SKM-1 (cell line): Measurements from ENCODE around the gene DDX39A.
"Not testable (repeated sequence)": the region's sequence is repeated elsewhere in the genome, so short reads cannot be mapped to it uniquely, and the experiment has no call there.

Experiments used
- DNase-seq: peaks from one replicate; lab custom pipeline; 2025; ENCODE audit not compliant: unreplicated experiment; lab: John Stamatoyannopoulos, UW

The DDX39A gene

GRCh38 chr19:14419106-14419813 lies at the start of gene DDX39A:
TSS of gene DDX39A (minus strand) at chr19:14419341. CDS start at chr19:14413220, 6,121 bp downstream.
- DNase-seq: peak; percentile 99

DNA sequence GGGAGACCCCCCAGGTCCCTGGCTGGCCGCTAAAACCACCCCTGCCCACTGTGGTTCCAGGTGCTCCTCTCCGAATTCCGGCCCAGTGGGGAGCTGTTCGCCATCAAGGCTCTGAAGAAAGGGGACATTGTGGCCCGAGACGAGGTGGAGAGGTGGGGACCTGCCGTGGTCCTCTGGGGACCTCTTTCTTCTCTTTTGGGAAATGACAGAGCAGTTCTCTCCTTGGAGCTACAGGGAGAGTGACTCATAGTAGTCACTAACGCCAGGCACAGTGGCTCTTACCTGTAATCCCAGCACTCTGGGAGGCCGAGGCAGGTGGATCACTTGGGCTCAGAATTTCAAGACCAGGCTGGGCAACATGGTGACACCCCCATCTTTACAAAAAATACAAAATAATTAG lies 48.7 kb upstream of the DDX39A start:
- DNase-seq: no peak

- no peak for DNase-seq
These were observed 48.2 kb upstream of the DDX39A start for GRCh38 chr19:14467391-14467790.

DNA sequence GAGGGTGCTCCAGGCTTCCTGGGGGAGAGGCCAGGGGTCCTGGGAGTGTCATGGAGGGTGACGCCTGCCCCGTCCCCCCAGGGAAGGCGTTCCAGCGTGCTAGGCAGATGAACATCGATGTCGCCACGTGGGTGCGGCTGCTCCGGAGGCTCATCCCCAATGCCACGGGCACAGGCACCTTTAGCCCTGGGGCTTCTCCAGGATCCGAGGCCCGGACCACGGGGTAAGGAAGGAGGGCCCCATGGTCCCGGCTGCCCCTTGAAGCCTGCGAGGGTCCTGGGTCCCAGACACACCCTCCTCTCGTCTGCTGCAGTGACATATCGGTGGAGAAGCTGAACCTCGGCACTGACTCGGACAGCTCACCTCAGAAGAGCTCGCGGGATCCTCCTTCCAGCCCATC lies 44.6 kb upstream of the DDX39A start:
- DNase-seq: no peak

DNA sequence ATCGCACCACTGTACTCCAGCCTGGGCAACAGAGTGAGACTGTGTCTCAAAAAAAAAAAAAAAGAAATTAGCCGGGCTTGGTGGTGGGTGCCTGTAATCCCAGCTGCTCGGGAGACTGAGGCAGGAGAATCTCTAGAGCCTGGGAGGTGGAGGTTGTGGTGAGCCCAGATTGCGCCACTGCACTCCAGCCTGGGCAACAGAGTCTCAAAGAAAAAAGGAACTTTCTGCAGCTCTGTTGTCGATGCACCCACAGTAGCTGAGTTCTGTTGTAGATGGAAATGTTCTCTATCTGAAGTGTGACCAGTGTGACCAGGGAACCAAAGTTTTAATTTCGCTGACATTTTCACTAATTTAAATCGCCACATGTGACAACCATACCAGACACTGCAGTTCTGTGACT lies 43.3 kb upstream of the DDX39A start:
- peak; percentile 17 for DNase-seq

DNA sequence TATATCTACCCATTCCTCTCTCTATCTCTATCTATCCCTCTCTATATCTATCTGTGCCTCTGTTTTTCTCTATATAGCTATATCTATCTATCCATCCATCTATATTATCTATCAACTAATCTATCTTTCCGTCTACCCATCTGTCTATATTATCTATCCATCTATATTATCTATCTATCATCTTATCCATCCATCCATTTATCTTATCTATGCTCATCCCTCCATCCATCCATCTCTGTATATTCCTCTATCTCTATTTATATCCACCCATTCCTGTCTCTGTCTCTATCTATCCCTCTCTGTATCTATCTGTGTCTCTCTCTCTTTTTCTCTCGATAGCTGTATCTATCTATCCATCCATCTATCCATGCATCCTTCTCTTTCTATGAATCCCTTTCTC lies 41.8 kb upstream of the DDX39A start:
- no peak for DNase-seq

DNA sequence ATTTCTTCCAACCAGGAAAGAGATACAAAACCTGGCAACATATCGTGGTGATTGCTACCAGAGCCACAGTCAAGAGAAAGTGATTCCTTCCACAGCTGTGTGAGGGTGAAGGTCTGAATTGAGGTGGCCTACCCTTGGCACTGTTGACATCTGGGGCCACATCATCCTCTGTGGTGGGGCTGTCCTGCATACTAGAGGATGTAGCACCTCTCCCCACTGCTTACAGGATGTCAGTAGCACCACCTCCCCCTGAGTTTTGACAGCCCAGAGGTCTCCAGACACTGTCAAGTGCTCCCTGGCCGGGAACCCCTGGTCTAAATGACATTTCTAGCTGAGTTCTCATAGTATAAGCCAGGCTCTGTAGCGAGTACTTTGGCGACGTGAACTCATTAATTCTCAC lies 40.6 kb upstream of the DDX39A start:
- no peak for DNase-seq

- DNase-seq: not testable (repeated sequence)
These were observed 33.2 kb upstream of the DDX39A start for GRCh38 chr19:14452303-14452702.

GRCh38 chr19:14450876-14451275 lies 31.7 kb upstream of the DDX39A start:
- no peak for DNase-seq

DNA sequence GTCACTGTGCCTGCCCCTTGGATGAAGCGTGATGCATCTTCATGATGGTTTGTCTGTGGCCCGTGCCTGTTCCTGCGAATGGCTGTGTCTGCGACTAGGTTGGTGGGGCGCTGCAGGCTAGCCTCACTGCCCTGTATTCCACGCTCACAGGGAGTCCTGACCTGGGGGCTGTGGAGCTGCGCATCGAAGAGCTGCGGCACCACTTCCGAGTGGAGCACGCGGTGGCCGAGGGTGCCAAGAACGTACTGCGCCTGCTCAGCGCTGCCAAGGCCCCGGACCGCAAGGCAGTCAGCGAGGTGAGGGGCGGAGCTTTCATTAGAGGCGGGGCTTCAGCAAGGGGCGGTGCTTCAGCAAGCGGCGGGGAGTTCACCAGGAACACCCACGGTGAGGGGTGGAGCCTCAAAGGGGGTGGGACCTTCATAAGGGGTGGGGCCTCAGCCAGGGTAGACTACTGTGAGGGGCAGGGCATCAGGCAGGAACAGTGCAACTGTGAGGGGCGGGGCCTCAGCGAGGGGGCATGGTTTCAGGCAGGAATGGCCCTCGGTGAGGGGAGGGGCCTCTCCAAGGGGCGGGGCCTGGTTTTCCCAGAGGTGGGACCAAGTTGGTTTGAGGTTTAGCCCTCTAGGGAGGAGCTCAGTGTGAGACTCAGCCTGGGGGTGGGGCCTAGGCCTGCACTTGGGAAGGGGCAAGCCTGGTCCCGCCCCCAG lies 31.2 kb upstream of the DDX39A start:
- DNase-seq: peak; percentile 32

- no peak for DNase-seq
These were observed 30.2 kb upstream of the DDX39A start for GRCh38 chr19:14449321-14449720.

DNA sequence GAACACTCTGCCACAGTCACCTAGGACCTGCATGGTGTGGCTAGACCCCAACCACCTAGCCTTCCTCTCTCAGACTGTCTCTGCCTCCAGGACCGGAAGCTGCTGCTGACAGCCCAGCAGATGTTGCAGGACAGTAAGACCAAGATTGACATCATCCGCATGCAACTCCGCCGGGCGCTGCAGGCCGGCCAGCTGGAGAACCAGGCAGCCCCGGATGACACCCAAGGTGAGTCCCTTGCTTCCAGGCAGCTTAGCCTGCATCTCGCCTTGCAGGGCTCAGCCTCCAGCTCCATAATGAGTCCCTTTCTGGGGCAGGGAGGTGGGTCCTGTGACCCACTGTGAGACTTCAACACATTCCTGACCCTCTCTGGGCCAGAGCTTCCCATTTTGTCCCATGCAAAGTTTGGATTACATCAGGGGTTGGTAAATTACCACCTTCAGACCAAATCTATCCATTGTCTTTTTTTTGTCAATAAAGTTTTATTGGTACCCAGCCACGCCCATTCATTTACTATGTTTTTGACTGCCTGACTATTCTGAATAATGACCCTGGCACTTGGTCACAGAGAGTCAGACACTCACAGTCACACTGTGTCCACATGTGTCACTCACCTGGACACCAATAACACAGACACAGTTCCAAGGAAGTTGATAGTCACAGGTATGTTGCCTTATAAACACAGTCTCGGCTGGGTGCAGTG lies 27.3 kb upstream of the DDX39A start:
- DNase-seq: no peak

DNA sequence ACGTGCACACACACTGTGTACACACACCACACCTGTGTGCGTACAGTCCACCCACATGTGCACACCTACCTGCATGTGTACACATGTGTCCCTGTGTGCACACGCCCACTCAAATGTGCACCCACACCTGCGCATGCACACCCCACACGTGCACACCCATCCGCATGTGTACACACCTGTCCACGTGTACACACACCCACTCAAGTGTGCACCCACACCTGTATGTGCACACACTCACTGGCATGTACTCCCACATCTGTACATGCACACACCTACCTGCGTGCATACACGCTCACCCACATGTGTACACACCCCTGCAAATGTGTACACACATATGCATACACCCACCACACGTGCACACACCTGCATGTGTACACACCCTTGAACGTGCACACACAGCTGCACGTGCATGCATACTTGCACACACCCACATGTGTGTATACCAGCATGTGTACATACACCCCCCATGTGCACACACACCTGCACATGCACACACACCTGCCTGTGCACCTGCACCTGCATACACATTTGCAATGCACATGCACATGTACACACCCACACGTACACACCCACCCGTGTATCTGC lies 24.6 kb upstream of the DDX39A start:
- DNase-seq: no peak

- DNase-seq: no peak
These were observed 23.9 kb upstream of the DDX39A start for GRCh38 chr19:14442891-14443631.

GRCh38 chr19:14441041-14441938 lies 22.1 kb upstream of the DDX39A start:
- DNase-seq: no peak

- DNase-seq: peak; percentile 97
These were observed 20.9 kb upstream of the DDX39A start for GRCh38 chr19:14440049-14440448.

GRCh38 chr19:14439014-14439413 lies 19.9 kb upstream of the DDX39A start:
- peak; percentile 37 for DNase-seq

- no peak for DNase-seq
These were observed 18.5 kb upstream of the DDX39A start for GRCh38 chr19:14437578-14438140.

DNA sequence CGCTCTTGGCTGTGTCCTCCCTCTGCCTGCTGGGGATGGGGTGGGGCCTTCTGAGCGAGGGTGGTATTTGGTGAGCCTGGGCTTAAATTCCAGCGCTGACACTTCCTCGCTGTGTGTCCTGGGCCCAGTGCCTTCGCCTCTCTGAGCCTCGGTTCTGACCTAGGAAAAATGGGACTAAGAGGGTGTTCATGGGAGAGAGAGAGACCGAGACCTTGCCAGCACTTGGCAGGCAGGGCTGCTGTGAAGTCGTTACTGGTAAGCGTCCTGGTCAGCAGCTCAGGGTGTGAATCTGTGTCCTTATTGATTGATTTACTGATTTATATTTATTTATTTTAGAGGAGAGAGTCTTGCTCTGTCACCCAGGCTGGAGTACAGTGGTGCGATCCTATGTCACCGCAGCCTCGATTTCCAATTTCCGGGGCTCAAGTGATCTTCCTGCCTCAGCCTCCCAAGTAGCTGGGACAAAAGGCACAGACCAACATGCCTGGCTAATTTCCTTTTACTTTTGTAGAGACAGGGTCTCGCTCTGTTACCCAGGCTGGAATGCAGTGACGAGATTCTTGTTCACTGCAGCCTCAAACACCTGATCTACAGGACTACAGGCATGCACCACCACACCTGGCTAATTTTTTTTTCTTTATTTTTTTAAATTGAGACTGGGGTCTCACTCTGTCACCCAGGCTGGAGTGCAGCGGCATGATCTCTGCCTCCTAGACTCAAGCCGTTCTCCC lies 16.3 kb upstream of the DDX39A start:
- no peak for DNase-seq
